Neural cell (in vitro differentiated cells): ENCODE results near the gene APOC1.

Experiments
- EP300 ChIP-seq: fragments of 450-650 bp; conservative IDR thresholded peaks from 2 replicates; pipeline ENCODE4 v1.6.1; 2014; ENCODE audit warnings: antibody characterized with exemption, mild to moderate bottlenecking, moderate library complexity; ENCODE audit not compliant: poor library complexity, severe bottlenecking
- EZH2 ChIP-seq: fragments of 200-600, 300-800 bp; shearing (Covaris generic), sonication (generic); IDR thresholded peaks from 2 replicates; pipeline ENCODE4 v1.6.1; 2014; ENCODE audit warnings: antibody characterized with exemption, low read length, borderline replicate concordance, mild to moderate bottlenecking; ENCODE audit not compliant: insufficient read depth, poor library complexity, severe bottlenecking
- POLR2AphosphoS5 ChIP-seq: IDR thresholded peaks from 2 replicates; pipeline ENCODE4 v1.6.1; 2012
- RAD21 ChIP-seq: fragments of 450-650 bp; conservative IDR thresholded peaks from 2 replicates; pipeline ENCODE4 v1.6.1; 2014; ENCODE audit warnings: antibody characterized with exemption, mild to moderate bottlenecking, moderate library complexity
- SMC3 ChIP-seq: fragments of 450-650 bp; conservative IDR thresholded peaks from 2 replicates; pipeline ENCODE4 v1.6.1; 2014; ENCODE audit warnings: antibody characterized with exemption, mild to moderate bottlenecking, moderate library complexity; ENCODE audit not compliant: poor library complexity
- TAF1 ChIP-seq: IDR thresholded peaks from 2 replicates; pipeline ENCODE4 v1.6.1; 2012; ENCODE audit warnings: low read depth
- TF ChIP-seq, protein P1 (sequence below): fragments of 450-650 bp; IDR thresholded peaks from 2 replicates; pipeline ENCODE4 v1.5.1; 2014; ENCODE audit warnings: antibody characterized with exemption, mild to moderate bottlenecking, moderate library complexity; ENCODE audit not compliant: poor library complexity, severe bottlenecking

DNA sequence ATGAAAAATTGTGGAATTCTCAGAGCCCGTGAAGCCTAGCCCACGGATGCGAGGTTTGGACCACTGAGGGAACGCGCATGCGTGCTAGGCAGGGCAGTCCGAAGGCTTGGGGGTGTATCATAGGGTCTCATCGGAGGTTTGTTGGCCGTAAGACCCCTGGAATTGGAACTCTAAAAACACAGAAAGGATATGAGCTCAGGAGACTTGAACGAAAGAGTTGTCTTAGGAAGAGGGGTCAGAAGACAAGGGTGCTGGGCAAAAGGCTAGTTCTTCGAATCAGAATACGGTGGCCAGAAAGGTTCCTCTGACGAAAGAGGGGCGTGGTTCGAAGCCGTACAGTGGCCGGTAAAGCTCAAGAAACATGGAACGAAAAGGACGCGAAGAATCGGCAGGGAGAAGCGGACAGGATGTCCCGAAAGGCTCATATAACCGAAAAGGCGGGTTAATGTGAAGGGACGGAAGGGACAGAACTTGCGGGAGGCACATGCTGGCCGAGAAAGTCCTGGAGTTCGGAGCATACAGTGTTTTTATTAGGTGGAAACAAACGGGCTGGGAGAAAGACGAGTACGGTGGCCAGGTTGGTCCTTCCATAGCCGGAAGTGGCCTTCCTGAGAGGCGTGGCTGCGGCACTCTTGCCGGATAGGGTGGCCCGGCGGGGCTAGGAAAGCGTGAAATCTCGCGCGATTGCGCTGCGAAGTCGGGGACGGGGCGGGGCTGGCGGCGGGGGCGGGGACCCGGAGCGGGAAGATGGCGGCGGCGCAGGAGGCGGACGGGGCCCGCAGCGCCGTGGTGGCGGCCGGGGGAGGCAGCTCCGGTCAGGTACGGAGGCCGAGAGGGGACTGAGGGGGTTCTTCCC is 40.5 kb downstream of the APOC1 start, which contains the start of gene CLPTM1:
- TF ChIP-seq, protein P1, sequence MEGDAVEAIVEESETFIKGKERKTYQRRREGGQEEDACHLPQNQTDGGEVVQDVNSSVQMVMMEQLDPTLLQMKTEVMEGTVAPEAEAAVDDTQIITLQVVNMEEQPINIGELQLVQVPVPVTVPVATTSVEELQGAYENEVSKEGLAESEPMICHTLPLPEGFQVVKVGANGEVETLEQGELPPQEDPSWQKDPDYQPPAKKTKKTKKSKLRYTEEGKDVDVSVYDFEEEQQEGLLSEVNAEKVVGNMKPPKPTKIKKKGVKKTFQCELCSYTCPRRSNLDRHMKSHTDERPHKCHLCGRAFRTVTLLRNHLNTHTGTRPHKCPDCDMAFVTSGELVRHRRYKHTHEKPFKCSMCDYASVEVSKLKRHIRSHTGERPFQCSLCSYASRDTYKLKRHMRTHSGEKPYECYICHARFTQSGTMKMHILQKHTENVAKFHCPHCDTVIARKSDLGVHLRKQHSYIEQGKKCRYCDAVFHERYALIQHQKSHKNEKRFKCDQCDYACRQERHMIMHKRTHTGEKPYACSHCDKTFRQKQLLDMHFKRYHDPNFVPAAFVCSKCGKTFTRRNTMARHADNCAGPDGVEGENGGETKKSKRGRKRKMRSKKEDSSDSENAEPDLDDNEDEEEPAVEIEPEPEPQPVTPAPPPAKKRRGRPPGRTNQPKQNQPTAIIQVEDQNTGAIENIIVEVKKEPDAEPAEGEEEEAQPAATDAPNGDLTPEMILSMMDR = peak; percentile 36
- no peak for TF ChIP-seq EZH2
- TF ChIP-seq POLR2AphosphoS5 = peak; percentile 96
- no peak for TF ChIP-seq RAD21
- TF ChIP-seq EP300 = peak; percentile 80
- no peak for TF ChIP-seq SMC3
- no peak for TF ChIP-seq TAF1
